ENCODE measurements around the gene KIF3A.

DNA sequence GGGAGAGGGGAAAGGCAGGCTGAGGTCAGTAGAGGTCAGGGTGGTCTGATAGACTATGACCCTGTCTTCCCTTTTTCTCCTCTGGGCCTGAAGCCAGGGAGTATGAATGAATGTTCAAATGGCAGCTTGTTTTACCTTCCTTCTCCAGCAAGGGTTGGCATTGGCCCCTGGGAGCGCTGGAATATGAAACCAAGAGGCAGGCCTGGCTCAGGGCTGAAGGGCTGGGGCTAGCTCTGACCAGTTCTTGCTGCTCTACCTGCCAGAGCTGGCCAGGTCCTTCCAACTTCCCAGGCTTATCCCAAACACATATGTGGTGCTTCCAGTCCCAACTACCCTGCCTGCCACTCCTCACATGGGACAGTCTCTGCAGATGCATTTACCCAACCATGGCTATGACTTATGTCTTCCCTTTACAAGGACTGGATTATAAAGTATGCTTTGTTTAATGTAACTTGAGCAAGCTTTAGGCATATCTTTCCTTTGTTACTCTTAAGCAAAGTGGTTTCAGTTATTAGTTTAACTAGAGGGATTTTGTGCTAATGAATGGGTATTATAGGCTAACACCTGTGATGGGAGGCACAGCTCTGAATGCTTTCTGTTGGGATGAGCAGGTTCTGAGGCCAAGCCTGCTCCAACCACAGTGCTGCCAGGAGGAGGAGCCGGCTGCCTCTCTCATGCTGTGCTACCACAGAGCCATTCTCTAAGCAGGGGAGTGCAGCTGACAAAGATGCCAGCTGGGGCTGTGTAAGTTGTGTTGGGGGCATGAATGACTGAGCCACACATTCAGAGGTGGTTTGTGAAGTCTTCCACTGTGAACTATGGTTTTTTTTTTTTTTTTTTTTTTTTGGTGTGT, 16.0 kb upstream of the KIF3A start:
- TF ChIP-seq, protein P1, sequence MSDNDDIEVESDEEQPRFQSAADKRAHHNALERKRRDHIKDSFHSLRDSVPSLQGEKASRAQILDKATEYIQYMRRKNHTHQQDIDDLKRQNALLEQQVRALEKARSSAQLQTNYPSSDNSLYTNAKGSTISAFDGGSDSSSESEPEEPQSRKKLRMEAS (IDR thresholded peaks at IDR 0.05), result no peak
- no peak for TF ChIP-seq GABPA (IDR thresholded peaks at IDR 0.05 in 1 of 2, conservative IDR thresholded peaks at IDR 0.05 in 1 of 2)
- TF ChIP-seq, protein P2, sequence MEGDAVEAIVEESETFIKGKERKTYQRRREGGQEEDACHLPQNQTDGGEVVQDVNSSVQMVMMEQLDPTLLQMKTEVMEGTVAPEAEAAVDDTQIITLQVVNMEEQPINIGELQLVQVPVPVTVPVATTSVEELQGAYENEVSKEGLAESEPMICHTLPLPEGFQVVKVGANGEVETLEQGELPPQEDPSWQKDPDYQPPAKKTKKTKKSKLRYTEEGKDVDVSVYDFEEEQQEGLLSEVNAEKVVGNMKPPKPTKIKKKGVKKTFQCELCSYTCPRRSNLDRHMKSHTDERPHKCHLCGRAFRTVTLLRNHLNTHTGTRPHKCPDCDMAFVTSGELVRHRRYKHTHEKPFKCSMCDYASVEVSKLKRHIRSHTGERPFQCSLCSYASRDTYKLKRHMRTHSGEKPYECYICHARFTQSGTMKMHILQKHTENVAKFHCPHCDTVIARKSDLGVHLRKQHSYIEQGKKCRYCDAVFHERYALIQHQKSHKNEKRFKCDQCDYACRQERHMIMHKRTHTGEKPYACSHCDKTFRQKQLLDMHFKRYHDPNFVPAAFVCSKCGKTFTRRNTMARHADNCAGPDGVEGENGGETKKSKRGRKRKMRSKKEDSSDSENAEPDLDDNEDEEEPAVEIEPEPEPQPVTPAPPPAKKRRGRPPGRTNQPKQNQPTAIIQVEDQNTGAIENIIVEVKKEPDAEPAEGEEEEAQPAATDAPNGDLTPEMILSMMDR (IDR thresholded peaks at IDR 0.05; ENCODE audit: low read depth, low read length, missing input control), result no peak
- TF ChIP-seq, protein P3, sequence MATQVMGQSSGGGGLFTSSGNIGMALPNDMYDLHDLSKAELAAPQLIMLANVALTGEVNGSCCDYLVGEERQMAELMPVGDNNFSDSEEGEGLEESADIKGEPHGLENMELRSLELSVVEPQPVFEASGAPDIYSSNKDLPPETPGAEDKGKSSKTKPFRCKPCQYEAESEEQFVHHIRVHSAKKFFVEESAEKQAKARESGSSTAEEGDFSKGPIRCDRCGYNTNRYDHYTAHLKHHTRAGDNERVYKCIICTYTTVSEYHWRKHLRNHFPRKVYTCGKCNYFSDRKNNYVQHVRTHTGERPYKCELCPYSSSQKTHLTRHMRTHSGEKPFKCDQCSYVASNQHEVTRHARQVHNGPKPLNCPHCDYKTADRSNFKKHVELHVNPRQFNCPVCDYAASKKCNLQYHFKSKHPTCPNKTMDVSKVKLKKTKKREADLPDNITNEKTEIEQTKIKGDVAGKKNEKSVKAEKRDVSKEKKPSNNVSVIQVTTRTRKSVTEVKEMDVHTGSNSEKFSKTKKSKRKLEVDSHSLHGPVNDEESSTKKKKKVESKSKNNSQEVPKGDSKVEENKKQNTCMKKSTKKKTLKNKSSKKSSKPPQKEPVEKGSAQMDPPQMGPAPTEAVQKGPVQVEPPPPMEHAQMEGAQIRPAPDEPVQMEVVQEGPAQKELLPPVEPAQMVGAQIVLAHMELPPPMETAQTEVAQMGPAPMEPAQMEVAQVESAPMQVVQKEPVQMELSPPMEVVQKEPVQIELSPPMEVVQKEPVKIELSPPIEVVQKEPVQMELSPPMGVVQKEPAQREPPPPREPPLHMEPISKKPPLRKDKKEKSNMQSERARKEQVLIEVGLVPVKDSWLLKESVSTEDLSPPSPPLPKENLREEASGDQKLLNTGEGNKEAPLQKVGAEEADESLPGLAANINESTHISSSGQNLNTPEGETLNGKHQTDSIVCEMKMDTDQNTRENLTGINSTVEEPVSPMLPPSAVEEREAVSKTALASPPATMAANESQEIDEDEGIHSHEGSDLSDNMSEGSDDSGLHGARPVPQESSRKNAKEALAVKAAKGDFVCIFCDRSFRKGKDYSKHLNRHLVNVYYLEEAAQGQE (IDR thresholded peaks at IDR 0.05), result no peak
- TF ChIP-seq, protein P4, sequence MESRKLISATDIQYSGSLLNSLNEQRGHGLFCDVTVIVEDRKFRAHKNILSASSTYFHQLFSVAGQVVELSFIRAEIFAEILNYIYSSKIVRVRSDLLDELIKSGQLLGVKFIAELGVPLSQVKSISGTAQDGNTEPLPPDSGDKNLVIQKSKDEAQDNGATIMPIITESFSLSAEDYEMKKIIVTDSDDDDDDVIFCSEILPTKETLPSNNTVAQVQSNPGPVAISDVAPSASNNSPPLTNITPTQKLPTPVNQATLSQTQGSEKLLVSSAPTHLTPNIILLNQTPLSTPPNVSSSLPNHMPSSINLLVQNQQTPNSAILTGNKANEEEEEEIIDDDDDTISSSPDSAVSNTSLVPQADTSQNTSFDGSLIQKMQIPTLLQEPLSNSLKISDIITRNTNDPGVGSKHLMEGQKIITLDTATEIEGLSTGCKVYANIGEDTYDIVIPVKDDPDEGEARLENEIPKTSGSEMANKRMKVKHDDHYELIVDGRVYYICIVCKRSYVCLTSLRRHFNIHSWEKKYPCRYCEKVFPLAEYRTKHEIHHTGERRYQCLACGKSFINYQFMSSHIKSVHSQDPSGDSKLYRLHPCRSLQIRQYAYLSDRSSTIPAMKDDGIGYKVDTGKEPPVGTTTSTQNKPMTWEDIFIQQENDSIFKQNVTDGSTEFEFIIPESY (IDR thresholded peaks at IDR 0.05), result no peak
- TF ChIP-seq, protein P5, sequence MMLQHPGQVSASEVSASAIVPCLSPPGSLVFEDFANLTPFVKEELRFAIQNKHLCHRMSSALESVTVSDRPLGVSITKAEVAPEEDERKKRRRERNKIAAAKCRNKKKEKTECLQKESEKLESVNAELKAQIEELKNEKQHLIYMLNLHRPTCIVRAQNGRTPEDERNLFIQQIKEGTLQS (IDR thresholded peaks at IDR 0.05), result no peak
- TF ChIP-seq JUND (IDR thresholded peaks at IDR 0.05), result no peak
- no peak for TF ChIP-seq EGR1 (IDR thresholded peaks at IDR 0.05; ENCODE audit: low read depth in 2 of 2)
- TF ChIP-seq FOXA1 (IDR thresholded peaks at IDR 0.05), result no peak
- TF ChIP-seq TAF1 (conservative IDR thresholded peaks at IDR 0.05), result no peak
- TF ChIP-seq RAD21 (IDR thresholded peaks at IDR 0.05), result peak; percentile 26 to 57
- TF ChIP-seq YY1 (IDR thresholded peaks at IDR 0.05), result no peak
- TF ChIP-seq SP1 (IDR thresholded peaks at IDR 0.05), result no peak

Measured in liver (tissue), 3 donors.